ENCODE measurements around the gene EVA1A.

DNA sequence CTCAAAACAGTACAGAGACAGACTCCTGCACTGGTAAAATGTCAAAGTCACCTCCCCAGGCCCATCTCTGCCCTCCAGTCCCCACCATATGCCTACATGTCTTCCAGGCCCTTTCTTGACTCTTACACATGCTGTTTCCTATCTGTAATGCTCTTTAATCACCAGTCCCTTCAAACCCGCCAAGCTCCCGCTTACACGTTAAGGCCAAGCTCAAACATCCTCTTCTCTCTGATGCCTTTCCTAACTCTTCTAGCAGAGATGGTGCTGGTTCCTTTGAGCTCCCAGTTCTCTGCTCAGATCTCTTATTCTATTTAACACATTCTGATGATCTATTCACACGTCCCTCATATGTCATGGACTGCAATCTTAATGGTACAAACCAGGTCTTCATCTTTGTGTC lies 5.0 kb downstream of the EVA1A start:
- TF ChIP-seq POLR2A (IDR thresholded peaks at IDR 0.05; ENCODE audit: low read depth, low read length) (no peak), POLR2AphosphoS5 (IDR thresholded peaks at IDR 0.05; ENCODE audit: low read depth, low read length) (no peak)

All from GM12892 (cell line).